Heart left ventricle (tissue), 16 donors: Measurements from ENCODE around the gene NPC1L1. TPM values are rescaled to one million over a fixed set of nuclear protein-coding genes. Genes with fewer than 3 reads are reported as not detected.

ENCODE experiments used
- ATAC-seq, 4 donors: fragments of 200-7000 bp; cut with Tn5 transposase; one replicate each; pipeline ENCODE4 v1.9.1; 2020 to 2022; ENCODE audit warnings: moderate library complexity in 4 of 4, mild to moderate bottlenecking in 3 of 4, moderate number of reproducible peaks in 1 of 4
- DNase-seq, 5 donors: peaks; one replicate each; pipeline ENCODE4 v3.0.0-alpha.2; 2020
- H3K27ac ChIP-seq, 12 donors: fragments of 200-600 bp; sonication (generic) in 4 of 12; one replicate each; pipeline versions ENCODE4 v1.5.0 to v1.8.0; 2016 to 2022; ENCODE audit warnings: mild to moderate bottlenecking in 2 of 12
- H3K27me3 ChIP-seq, 9 donors: fragments of 200-600 bp; sonication (generic) in 2 of 9; one replicate each; pipeline versions ENCODE4 v1.5.1 to v1.8.0; 2016 to 2022; ENCODE audit warnings: mild to moderate bottlenecking in 3 of 9
- H3K36me3 ChIP-seq, 9 donors: fragments of 200-600 bp; sonication (generic) in 2 of 9; one replicate each; pipeline versions ENCODE4 v1.5.0 to v1.8.0; 2018 to 2022; ENCODE audit warnings: mild to moderate bottlenecking in 2 of 9
- H3K4me1 ChIP-seq, 12 donors: fragments of 200-600 bp; sonication (generic) in 4 of 12; one replicate each; pipeline versions ENCODE4 v1.5.0 to v1.8.0; 2016 to 2022; ENCODE audit warnings: mild to moderate bottlenecking in 3 of 12
- H3K4me3 ChIP-seq, 12 donors: fragments of 200-600 bp; sonication (generic) in 4 of 12; one replicate each; pipeline versions ENCODE4 v1.5.0 to v1.8.0; 2017 to 2022; ENCODE audit warnings: mild to moderate bottlenecking in 9 of 12, moderate library complexity in 4 of 12
- H3K9me3 ChIP-seq, 12 donors: fragments of 200-600 bp; sonication (generic) in 4 of 12; one replicate each; pipeline versions ENCODE4 v1.5.0 to v1.8.0; 2016 to 2022; ENCODE audit warnings: mild to moderate bottlenecking in 1 of 12
- CTCF ChIP-seq, 12 donors: fragments of 200-600 bp; sonication (generic) in 4 of 12; IDR thresholded peaks; one replicate each; pipeline versions ENCODE4 v1.5.0 to v1.8.0; 2018 to 2022; ENCODE audit warnings: antibody characterized with exemption in 12 of 12, mild to moderate bottlenecking in 5 of 12
- POLR2A ChIP-seq, 2 donors: fragments of 450-650 bp; IDR thresholded peaks; one replicate each; pipeline ENCODE4 v1.6.1; 2017; ENCODE audit warnings: antibody characterized with exemption in 2 of 2, mild to moderate bottlenecking in 2 of 2, moderate library complexity in 2 of 2
- WGBS, 4 donors: extraction: QIAGEN DNeasy Blood & Tissue Kit in 2 of 4; methylation state at CpG; one replicate each; pipeline versions ENCODE4 v1.1.5 to v1.1.7; 2013 to 2018; 5-methylcytosine and 5-hydroxymethylcytosine counted together
- intact Hi-C, 10 donors: fragments of 100-400 bp; cut with DNase I; formaldehyde crosslinking; loops; one replicate each; pipeline versions ENCODE4 v1.11.1 to v1.14.2; 2022
- polyA plus RNA-seq, 2 donors: library from polyadenylated mRNA; stranded (reverse); fragments of 200-250 nt; gene quantifications; one replicate each; pipeline ENCODE4 v1.2.3, GENCODE V29; 2013
- total RNA-seq, 9 donors: library from RNA; depleted of rRNA in 2 of 9; stranded (reverse); fragments of >200 nt in 2 of 9; fragmentation: NEBNext Ultra II Directional in 3 of 9; extraction: Animal tissue kit (Norgen Biotek cat#: 25700) in 3 of 9; gene quantifications; one replicate each; pipeline versions ENCODE4 v1.1.0 to v1.2.4, GENCODE V29; 2016 to 2023
- donor health status: ischemic (EF 13 %, LVEDD 7.1; RV severe dilation, severe dysfunction).
- donor health status: healthy with polysubstance abuse.
- donor health status: DM: no; HTN: yes; CAD: no.
- donor health status: DM: no; HTN: no; CAD: no.
- donor health status: ischemic (EF 25% LVEDD 6.9; RV normal size, moderate dysfunction).
- donor health status: ischemic (EF 25% LVEDD 5.7; RV mildly dilated, moderate dysfunction).
- donor health status: healthy.
- donor health status: DM: yes; HTN: yes; CAD: no.
- donor health status: ischemic (EF 35%, LVEDD 5.7; RV mildly dilated, moderate dysfunction).
- donor health status: nonischemic (EF 11% LVEDD 7.7; RV severe dilation, severe dysfunction).
- donor health status: DM: yes; HTN: yes; CAD: no.
- donor health status: PGD.
- donor health status: ischemic (EF 29% LVEDD 5.4; RV normal size, mild dysfunction).
- donor health status: nonischemic (EF 23%, LVEDD 6.1; RV moderate dilation, normal function).

NPC1L1 gene
- total and polyA plus RNA-seq, 11 donors, result 0.03 to 0.25 (median 0.13) TPM; not detected in 4

GRCh38 chr7:44496385-44496784 is 44.7 kb downstream of the NPC1L1 start:
- no peak overlapping the region for H3K4me3 ChIP-seq
- ATAC-seq (no peak), DNase-seq (no peak)
- H3K4me1 ChIP-seq, result peaks cover 0 to 10% (median 0%) of the 10 kb centered on the region in 12 donors
- WGBS, 4 donors, result 74 to 94% (median 83%) methylated on average over 1 of the region's 1 CpG
- intact Hi-C loops, result loop anchor here in 1 of 10 donors (10.0 kb wide), 1 partner anchor 68 kb away; no protein-coding TSS in a partner anchor
- H3K27me3 ChIP-seq, result peaks cover 0 to 4% (median 0%) of the 10 kb centered on the region in 9 donors
- H3K27ac ChIP-seq, result no peak overlapping the region
- H3K9me3 ChIP-seq, result no peaks in the 10 kb centered on the region
- TF ChIP-seq CTCF (IDR thresholded peaks at IDR 0.05) (no peak), POLR2A (IDR thresholded peaks at IDR 0.05) (no peak)
- H3K36me3 ChIP-seq, result no peaks in the 10 kb centered on the region

GRCh38 chr7:44494960-44495359 is 46.2 kb downstream of the NPC1L1 start:
- intact Hi-C loops, result loop anchor here in 3 of 10 donors (5.0 to 10.0 kb wide), 3 partner anchors 70 to 77 kb away; partner anchors contain the start of gene DDX56 (in 1 of the 3)
- TF ChIP-seq CTCF (IDR thresholded peaks at IDR 0.05) (no peak), POLR2A (IDR thresholded peaks at IDR 0.05) (no peak)
- no peak overlapping the region for H3K27ac ChIP-seq
- peaks cover 0 to 10% (median 0%) of the 10 kb centered on the region in 12 donors for H3K4me1 ChIP-seq
- no peaks in the 10 kb centered on the region for H3K36me3 ChIP-seq
- no peaks in the 10 kb centered on the region for H3K9me3 ChIP-seq
- ATAC-seq, result no peak
- no peak overlapping the region for H3K4me3 ChIP-seq
- WGBS, 4 donors, result 77 to 84% (median 81%) methylated on average over 2 of the region's 2 CpGs
- no peak for DNase-seq
- H3K27me3 ChIP-seq, result peaks cover 0 to 4% (median 0%) of the 10 kb centered on the region in 9 donors

- ATAC-seq (no peak), DNase-seq (no peak)
- WGBS, 4 donors, result 8 to 16% (median 9%) methylated on average over 3 of the region's 3 CpGs
- Histone ChIP-seq H3K9me3 (no peaks in the 10 kb centered on the region), H3K4me3 (peak overlapping the region in 11 of 12 donors; percentile 60 to 96 (median 91)), H3K27me3 (peaks cover 0 to 4% (median 0%) of the 10 kb centered on the region in 9 donors), H3K27ac (peak overlapping the region in 10 of 12 donors; percentile 84 to 100 (median 96)), H3K36me3 (no peaks in the 10 kb centered on the region), H3K4me1 (peaks cover 8 to 39% (median 26%) of the 10 kb centered on the region in 12 donors)
- intact Hi-C loops, result loop anchor here in 3 of 10 donors (2.0 to 10.0 kb wide), 4 partner anchors 74 to 358 kb away; partner anchors contain the start of genes DDX56 (in 1 of the 3) and H2AZ2 (in 1 of the 3)
- no peak for TF ChIP-seq POLR2A (IDR thresholded peaks at IDR 0.05)
- no peak for TF ChIP-seq CTCF (IDR thresholded peaks at IDR 0.05)
Measured at GRCh38 chr7:44491229-44491628, 49.9 kb downstream of the NPC1L1 start.

- DNase-seq (peak; percentile 86 to 91 (median 88)), ATAC-seq (peak; percentile 95 to 98 (median 97))
- WGBS, 4 donors, result 0% methylated on average over 46 to 63 of the region's 63 CpGs
- Histone ChIP-seq H3K4me3 (peak within 1 kb of the TSS; percentile 55 to 96 (median 90)), H3K36me3 (no peaks in the 10 kb centered on the region), H3K27me3 (peaks cover 0 to 4% (median 0%) of the 10 kb centered on the region in 9 donors), H3K27ac (peak within 1 kb of the TSS; percentile 84 to 100 (median 98)), H3K4me1 (peaks cover 8 to 46% (median 33%) of the 10 kb centered on the region in 12 donors), H3K9me3 (no peaks in the 10 kb centered on the region)
- intact Hi-C loops, result loop anchor here in 3 of 10 donors (2.0 to 10.0 kb wide), 4 partner anchors 74 to 358 kb away; partner anchors contain the start of genes DDX56 (in 1 of the 3) and H2AZ2 (in 1 of the 3)
- TF ChIP-seq CTCF (IDR thresholded peaks at IDR 0.05) (peak in 5 of 12 donors; percentile 5 to 33 (median 21)), POLR2A (IDR thresholded peaks at IDR 0.05) (peak in 1 of 2 donors; percentile 40)
Measured at GRCh38 chr7:44490351-44491200, 50.6 kb downstream of the NPC1L1 start, which contains the start of gene NUDCD3. NUDCD3 (minus strand) TSS chr7:44490658; CDS start chr7:44490600, 58 bp downstream.
